HFF-Myc (cell line): Measurements from ENCODE around the gene EDEM3.
A peak's percentile ranks its signal among the peaks of the same experiment; 100 is the strongest.

Experiments used
- DNase-seq: peaks from one replicate; pipeline ENCODE4 v3.0.0-alpha.2; 2011; ENCODE audit warnings: low read depth; ENCODE audit errors: extremely low read depth
- H3K4me3 ChIP-seq: replicated peaks from 2 replicates; pipeline ENCODE4 v1.5.1; 2011; ENCODE audit warnings: low read depth, mild to moderate bottlenecking, control low read depth, low read length
- TF ChIP-seq, protein P1 (sequence below): IDR thresholded peaks from 2 replicates; pipeline ENCODE4 v1.5.1; 2012; ENCODE audit warnings: mild to moderate bottlenecking, low read depth, low read length, control low read depth; ENCODE audit errors: missing control alignments

The EDEM3 gene

DNA sequence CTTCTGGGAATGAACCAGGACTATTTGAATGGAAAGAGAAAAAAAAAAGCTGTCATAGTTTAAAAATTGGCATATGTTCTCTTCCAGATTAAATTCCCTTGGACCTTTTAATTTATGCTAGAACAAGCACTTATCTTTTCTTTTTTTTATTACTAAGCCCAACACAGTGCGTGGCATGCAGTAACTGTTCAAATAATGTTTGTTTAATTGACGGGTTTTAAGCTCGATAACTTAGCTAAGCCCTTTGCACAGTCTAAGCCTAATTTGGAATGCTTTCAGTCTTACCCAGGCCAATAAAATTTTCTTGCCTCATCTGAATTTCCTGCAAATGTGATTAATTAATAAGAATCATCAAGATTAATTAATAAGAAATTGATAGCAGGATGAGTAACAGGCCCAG, 39.3 kb upstream of the EDEM3 start:
- H3K4me3 ChIP-seq: no peak overlapping the region
- TF ChIP-seq, protein P1, sequence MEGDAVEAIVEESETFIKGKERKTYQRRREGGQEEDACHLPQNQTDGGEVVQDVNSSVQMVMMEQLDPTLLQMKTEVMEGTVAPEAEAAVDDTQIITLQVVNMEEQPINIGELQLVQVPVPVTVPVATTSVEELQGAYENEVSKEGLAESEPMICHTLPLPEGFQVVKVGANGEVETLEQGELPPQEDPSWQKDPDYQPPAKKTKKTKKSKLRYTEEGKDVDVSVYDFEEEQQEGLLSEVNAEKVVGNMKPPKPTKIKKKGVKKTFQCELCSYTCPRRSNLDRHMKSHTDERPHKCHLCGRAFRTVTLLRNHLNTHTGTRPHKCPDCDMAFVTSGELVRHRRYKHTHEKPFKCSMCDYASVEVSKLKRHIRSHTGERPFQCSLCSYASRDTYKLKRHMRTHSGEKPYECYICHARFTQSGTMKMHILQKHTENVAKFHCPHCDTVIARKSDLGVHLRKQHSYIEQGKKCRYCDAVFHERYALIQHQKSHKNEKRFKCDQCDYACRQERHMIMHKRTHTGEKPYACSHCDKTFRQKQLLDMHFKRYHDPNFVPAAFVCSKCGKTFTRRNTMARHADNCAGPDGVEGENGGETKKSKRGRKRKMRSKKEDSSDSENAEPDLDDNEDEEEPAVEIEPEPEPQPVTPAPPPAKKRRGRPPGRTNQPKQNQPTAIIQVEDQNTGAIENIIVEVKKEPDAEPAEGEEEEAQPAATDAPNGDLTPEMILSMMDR: no peak
- DNase-seq: no peak

GRCh38 chr1:184792450-184792969, 37.9 kb upstream of the EDEM3 start:
- DNase-seq: peak; percentile 89
- H3K4me3 ChIP-seq: no peak overlapping the region
- TF ChIP-seq, protein P1: no peak

- TF ChIP-seq, protein P1: no peak
- no peak for DNase-seq
- no peak overlapping the region for H3K4me3 ChIP-seq
Measured at GRCh38 chr1:184791550-184791900, 36.9 kb upstream of the EDEM3 start.

GRCh38 chr1:184790642-184791549, 36.2 kb upstream of the EDEM3 start:
- DNase-seq: peak; percentile 40
- TF ChIP-seq, protein P1: no peak
- no peak overlapping the region for H3K4me3 ChIP-seq

GRCh38 chr1:184789884-184790283, 35.2 kb upstream of the EDEM3 start:
- H3K4me3 ChIP-seq: no peak overlapping the region
- DNase-seq: peak; percentile 82
- TF ChIP-seq, protein P1: no peak

DNA sequence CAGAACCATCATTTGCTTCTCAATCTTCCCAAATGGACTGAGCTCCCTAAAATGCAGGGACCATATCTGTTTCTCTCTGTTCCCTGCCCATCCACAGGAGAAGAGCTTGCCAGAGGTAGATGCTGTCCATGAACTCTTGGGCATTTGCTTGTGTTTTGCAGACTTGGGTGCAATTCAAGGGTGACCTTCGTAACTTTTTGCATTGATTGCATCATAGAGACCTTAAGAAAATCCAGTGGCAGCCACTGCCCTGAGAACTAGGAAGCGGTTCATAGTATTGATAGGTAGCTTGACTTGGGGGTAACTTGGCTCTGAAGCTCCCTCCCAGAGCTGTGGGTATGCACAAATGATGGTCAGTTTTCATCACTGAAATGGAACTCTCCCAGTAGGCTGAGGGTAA, 34.3 kb upstream of the EDEM3 start:
- TF ChIP-seq, protein P1: no peak
- no peak for DNase-seq
- H3K4me3 ChIP-seq: no peak overlapping the region
